Stimulated activated CD4-positive, alpha-beta T cell treated with anti-CD3 and anti-CD28 coated beads, Interleukin-4, amount 100 ng/mL, for 24 hours (primary cell): ENCODE results near the gene MON2.
A peak's percentile ranks its signal among the peaks of the same experiment; 100 is the strongest.

ENCODE experiments used
- DNase-seq: peaks from one replicate; pipeline ENCODE4 v3.0.0-alpha.2; 2020

MON2 gene

DNA sequence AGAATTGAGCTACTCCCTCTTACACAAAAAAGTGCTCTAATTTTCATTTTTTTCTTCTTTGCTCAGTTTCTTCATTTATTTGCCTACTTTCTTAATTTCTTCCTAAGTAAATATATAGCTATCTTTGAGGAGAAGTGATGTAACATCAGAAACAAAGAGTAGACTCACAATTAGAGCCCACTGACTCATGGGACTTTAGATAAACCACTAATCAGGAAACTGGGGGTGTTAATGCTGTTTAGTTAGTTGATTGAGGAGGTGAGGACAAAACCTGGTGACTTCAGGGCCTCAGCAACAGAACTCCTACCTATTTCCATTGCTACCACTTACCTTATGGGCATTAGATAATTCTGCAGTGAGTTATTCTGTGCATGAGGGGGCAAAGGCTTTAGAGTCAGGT is 151.7 kb downstream of the MON2 start:
- DNase-seq = no peak

DNA sequence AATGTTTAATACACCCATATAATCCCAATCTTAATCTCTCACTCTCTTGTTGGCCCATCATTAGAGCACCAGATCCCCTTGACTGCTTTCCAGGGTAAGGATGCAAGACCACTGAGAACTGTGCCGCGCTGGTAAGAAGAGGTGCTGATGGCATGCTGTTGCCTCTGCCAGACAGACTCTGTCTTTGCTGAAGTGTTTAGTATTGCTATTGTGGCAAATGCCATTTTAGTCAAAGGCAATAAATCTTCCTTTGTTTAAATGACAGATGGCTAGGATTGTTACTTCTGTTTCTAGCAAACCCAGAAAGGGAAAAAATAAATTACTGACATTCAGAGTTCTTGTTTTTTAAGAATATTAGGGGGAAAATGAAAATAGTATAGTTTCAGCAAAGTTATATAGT is 152.3 kb downstream of the MON2 start:
- no peak for DNase-seq

DNA sequence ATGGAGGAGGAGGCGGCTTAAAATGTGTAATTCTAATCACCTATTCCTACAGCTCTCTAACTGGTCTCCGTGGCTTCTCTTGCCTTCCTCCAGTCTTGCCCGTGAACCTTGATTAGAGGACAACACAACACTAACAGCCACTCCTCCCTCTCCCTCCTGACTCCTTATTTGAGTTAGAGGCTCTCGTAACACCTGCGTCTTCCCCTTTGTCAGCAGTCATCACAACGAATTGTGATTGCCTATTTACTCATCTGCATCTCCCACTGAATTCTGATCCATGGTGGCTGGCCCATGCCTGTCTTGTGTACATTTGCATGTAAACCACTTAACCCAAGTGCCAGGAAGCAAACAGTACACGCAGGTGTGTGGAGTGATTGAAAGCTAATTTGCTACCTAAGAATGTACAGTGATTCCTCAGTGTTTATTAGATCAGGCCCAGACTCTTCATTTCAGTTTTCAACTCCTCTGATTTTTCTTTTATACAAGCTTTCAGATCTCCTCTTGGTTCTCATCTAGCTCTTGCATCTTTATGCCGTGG is 154.5 kb downstream of the MON2 start:
- DNase-seq = no peak

DNA sequence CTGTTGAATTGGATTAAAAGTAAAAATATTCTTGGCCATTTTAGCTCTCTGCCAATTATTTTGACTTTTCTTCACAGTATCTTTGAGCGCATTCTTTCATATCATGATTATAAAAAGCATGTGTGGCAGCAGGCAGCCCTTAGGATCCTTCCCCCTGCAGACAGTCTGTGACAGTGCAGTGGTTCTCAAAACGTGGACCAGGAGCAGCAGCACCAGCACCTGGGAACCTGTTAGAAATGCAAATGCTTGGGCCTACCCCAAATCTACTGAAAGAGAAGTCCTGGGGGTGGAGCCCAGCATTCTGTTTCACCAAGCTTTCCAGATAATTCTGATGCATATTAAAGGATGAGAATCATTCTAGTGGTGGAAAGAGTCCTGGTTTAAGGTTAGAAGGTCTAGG is 155.6 kb downstream of the MON2 start:
- DNase-seq = no peak

DNA sequence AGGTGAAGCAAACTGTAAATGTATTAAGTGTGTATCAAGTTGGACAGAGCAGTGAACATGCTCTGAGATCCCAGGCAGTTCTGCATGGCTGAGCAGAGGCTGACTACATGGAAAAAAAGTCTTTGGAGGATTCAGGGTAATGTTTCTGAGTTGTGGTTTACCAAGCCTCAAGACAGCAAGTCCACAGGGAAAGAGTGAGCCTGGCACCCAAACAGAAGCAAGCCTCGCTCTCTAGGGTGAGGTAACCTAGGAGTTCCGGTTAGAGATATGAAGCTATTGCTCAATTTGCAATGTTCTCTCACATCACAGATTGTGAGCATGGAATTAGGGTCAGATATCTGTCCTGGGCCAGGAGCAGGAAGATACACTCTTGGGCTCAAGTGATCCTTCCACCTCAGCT is 158.6 kb downstream of the MON2 start:
- DNase-seq = no peak

DNA sequence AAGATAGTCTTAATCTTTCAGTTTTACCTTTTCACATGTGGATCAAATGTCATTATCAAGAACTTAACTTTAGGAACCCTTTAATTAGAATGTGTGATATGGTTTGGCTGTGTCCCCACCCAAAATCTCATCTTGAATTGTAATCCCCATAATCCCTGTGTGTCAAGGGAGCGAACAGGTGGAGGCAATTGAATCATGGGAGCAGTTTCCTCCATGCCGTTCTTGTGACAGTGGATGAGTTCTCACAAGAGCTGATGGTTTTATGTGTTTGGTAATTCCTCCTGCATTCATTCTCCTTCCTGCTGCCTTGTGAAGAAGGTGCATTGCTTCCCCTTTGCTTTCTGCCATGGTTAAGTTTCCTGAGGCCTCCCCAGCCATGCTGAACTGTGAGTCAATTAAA is 160.6 kb downstream of the MON2 start:
- no peak for DNase-seq

DNA sequence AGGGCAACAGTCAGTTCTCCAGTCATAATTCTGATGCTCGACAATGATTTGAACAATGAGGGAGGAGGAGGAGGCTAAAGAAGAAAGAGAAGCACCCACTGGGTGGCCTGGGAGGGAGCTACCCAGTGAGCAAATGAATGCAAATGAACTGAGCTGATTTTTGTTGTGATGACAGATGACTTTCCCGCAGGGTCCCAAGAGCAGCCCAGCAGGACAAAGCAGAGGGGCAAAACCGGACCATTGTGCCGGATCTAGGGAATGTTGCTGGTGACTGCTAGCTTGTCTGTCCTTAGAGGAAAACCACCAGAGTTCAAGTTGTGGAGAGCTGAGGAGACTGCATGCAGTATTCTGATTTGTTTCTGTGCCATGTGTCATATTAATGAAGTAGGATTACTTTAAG is 162.8 kb downstream of the MON2 start:
- no peak for DNase-seq

DNA sequence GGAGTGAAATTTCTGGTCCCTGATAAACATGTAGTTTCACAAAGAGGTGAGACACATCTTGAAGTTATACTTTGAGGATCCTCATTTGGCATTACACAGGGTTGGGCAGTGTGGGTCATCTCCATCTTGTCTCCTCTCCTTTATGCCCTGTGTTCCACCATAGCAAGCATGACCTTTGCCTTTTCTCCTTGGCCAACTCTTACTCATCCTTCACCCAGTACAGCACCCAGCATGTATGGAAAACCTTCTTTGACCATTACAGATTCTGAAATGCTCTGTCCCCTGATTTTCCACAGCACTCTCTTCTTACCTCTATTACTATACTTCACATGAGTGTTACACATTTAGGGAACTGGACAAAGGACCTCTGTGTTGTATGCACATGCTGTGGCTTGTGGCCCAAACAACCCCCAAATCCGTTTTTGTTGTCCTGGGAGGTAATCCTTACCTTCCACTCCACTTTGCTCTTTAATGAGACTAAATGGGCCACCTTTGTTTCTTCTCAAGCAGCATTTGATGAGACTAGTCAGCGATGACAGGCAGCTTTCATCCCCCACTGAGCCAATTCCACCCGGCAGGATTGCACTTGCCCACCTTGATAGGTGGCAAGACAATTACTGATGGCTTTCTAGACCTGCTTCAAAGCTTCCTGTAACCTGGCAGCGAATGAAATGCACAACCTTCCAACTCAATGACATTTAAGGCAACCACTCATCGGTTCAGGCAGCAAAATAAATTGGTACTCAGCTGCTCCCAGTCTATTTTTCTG is 163.5 kb downstream of the MON2 start:
- DNase-seq = no peak

DNA sequence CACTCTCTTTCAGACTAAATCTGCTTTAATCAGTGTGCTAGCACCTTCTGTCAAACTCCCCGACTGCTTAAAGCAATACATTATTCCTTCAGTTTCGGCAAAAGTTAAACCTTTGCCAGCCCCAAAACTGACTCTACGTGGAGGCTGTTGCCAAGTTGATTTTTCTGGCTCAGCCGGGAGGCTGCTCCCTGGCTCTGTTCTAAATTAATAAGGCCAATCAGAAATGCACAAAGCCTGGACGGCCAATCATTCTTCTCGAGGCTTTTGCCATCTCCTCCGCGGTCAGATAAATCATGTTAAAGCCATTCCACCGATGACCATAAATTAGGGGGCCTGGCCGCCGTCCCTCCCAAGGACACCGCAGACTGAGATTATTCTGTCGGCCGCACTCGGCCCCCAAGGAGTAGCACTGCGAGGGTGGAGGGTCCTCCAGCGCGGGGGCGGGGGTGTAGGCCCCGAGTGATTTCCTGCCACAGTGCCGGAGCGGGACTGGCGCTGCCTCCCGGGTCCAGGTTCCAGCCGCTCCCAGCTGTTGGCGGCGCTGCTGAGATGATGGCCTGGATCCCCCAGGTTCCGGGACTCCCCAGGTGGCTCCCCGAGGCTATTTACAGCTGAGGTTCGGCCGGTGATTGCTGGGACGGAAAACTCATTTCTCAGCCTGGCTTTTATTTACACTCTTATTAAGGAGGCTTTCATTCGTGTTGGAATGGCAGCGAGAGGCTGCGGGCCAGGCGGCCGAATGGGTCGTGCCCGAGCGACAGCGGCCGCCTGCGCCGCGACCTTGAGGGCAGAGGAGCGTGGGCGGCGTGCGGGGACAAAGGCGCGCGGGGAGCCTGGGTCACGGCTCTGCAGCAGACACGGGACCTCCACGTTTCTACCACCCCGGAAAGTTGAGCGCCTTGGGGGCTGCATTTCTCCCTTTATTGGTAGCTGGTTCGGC is 165.1 kb downstream of the MON2 start:
- DNase-seq = peak; percentile 15

DNA sequence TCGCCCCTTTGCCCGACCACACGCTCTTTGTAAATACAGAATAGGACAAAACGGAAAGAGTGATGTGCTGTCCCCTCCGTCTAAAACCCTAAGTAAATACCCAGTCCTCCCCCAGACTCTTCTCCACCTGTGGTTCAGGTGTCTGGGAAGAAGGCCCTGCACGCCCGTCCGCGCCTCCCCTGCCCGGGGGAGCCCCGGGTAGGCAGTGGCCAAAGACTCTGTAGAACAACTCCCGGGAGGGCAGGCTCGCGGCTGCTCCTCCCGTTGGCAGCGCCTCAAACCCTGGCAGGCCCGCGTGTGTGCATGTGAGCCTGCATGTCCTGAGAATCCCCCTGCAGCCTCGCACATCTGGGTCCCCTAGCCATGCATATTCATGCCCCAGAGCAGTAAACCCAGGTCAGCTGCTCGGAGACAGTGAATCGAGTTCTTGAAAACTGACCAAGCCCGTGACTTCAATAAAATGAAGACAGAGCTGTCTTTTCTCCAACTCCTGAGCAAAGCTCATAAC is 165.8 kb downstream of the MON2 start:
- DNase-seq = no peak

DNA sequence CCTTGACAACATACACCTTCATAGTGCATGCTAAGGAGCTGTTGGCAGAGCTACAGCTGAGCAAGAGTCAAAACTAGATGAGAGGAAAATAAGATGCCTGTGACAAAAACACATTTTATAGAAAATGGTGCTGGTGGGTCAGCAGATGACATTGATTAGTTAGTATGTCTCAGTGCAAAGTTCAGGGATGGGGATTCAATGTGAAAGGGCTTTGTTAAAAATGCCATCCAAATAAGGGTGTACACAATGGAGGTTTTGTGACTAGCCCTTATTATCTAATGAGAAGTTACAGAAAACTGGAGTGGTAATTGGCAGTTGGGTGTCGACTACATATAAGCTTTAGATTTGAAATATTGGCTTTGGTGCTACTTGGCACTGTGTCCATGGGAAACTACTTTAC is 169.0 kb downstream of the MON2 start:
- DNase-seq = no peak

DNA sequence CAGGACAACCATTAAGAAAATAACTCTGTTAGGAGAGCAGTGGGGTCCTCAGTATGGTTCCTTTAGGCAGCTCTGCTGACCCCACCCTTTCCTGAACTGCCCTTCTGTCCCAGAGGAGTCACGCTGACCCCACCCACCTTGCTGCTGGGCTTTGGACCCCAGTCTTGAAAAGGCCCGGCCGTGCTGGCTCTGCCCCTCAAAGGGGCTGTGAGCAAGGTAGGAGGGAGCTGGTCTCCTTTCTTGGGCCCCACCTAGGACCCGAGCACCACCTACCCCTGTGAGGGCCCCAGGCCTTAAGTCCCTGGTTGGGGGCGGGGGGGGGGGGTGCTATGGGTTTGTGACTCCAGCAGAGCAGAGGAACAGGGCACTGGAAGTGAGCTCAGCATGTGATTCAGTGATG is 171.1 kb downstream of the MON2 start:
- no peak for DNase-seq

DNA sequence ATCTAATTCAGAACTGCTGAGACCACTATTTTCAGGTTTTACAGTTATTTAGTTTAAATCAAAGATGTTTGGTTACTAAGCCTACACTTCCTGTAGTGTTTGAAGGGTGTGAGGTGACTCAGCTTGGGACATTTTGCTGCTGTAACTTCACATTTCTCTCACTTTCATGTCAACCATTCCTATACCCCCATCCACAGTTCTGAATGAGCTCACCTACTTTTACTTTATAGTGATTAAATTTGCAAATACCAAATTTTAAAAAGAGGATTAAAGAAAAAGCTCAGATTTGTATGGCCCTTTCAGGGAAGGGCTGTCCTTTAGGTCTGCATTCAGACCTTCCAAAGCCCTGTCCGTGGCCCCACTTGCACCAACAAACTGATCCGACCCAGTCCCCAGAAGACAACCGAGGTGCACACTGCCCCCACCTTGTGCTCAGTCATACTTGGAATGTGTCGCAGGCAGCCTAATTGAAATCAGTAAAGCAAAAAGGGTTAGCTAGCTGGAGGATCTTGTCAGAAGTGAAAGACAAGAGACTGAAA is 174.4 kb downstream of the MON2 start:
- peak; percentile 49 for DNase-seq

DNA sequence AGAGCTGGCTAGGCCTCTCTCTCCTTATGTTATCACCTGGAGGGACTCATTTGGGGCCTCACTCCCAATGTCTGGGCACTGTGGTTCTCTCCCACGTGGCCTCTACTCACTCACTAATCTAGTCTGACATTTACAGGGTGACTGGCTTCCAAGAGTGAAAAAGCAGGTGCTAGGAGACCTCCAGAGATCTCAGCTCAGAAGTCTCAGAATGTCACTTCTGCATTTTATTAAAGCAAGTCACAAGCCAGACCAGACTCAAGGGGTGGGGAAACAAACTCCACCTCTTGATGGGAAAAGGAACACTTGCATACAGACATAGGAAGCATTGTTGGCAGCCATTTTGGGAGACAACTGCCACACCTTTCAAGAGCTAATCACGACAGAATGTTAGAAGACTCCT is 175.9 kb downstream of the MON2 start:
- no peak for DNase-seq

DNA sequence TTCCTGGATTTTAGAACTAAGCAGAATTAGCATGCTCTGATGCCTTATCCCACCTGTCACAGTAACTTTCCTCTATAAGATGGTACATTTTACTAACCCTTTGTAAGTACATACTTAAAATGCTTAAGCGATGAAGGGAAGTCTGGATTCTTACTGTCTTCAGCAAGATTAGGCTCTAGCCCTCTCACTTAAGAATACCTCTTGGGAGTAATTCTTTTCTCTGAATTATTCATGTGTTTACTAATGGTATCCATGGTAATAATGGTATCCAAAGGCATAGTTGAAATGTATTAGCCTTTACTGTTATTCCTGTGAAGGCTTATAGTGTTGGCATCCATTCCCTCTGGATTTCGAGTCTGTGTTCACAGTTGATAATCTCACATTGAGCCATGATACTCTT is 176.9 kb downstream of the MON2 start:
- DNase-seq = no peak

DNA sequence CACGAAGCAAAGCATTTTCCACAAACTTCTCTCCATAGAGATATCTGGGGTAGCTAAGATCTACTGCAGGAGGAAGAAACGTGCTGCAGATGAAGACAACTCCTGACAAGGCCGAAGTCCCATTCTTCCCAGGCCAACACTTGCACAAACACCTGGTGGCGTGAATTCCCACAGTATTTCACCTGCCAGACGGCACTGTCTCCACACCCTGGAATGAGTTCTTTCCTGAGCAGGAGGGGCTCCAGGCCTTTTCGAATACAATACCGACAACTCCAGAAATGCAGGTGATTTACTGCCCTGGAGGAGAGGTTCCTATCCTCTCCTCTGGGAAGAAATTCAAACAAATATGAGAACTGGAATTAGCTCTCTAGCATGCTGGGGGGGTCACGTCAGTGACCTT is 179.9 kb downstream of the MON2 start:
- no peak for DNase-seq

DNA sequence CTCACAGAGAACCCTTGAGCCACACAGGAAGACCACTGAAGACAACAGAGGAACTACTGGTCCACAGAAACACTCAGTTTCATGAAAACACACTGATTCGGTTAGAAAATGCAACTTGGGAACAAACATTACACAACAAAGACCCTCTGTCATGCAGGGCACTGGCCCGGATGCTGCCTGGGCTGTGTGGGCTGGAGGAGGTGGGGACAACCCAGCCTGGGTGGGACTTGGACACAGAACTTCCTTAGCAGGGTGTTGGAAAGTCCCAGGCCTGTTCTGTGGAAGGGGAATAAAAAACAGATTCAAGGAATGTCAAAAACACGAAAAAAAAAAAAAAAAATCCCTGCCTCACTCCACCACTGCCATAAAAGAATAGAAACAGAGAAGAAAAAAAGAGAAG is 181.0 kb downstream of the MON2 start:
- no peak for DNase-seq

DNA sequence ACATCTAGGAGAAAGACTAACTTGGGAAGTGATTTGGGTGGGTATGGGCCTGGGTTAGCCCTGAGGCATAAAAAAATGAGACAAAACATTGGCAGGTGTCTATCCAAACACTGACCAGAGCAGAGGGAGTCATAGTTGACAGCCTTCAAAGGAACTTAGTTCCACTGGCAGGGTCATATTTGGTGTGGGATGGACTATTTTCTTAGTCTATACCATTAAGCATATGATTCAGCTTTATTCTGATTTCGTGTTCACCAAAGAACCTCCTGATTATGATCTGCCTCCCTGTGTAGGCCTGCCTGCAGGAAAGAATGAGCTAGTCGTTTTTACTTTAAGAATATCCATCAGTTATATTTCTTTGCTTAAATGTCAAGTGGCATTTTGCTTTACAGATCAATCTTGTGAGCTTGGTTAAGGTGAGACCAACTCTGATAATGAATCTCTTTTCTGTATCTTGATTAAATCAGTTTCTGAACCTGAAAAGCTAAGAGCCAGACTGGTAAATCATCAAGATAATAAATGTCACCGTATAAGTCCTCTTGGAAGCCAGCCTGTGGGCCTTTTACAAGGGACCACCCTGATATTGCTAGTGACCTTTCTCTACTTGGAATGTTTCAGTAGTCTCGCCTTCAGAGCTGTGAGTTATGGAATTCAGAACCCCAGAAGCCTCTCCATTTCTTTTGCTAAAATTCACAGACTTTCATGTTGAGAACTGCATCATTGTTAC is 182.9 kb downstream of the MON2 start:
- no peak for DNase-seq
